HG02884 (cell line): Measurements from ENCODE around the gene ESRRG.
"Not testable (repeated sequence)": the region's sequence is repeated elsewhere in the genome, so short reads cannot be mapped to it uniquely, and the experiment has no call there.

Experiments used
- ATAC-seq: cut with Tn5 transposase; IDR thresholded peaks from one replicate; pipeline ENCODE4 v1.9.1; 2021; ENCODE audit warnings: mild to moderate bottlenecking, moderate library complexity; ENCODE audit not compliant: unreplicated experiment

The ESRRG gene

DNA sequence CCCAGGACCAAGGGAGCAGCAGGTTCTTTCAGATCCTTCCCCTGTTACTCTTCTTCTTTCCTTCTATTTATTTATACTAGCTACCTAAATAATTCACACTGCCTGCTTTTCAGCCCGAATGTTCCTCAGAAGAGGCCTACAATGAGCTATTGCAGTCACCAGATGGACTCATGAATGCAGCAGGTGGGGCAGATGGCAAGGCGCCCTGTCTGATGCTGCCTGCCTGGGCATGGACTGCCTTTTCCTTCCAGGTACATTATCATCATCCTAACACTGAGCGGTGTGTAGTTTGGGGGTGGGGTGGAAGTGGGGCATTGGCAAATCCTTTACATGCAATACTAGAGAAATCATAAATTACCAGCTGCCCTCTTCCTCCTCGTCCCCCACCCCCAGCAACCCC lies 17.6 kb downstream of the ESRRG start:
- no peak for ATAC-seq

DNA sequence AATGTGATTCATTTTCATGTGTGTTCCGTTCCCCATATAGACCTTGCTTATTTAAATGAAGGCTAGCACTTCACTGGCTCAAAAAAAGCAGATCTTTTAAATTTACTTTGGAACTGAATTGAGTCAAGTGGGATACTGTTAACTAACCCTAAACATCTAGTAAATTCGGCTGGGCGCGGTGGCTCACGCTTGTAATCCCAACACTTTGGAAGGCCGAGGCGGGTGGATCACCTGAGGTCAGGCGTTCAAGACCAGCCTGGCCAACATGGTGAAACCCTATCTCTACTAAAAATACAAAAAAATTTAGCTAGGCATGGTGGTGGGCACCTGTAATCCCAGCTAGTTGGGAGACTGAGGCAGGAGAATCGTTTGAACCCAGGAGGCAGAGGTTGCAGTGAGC lies 19.2 kb downstream of the ESRRG start:
- not testable (repeated sequence) for ATAC-seq

DNA sequence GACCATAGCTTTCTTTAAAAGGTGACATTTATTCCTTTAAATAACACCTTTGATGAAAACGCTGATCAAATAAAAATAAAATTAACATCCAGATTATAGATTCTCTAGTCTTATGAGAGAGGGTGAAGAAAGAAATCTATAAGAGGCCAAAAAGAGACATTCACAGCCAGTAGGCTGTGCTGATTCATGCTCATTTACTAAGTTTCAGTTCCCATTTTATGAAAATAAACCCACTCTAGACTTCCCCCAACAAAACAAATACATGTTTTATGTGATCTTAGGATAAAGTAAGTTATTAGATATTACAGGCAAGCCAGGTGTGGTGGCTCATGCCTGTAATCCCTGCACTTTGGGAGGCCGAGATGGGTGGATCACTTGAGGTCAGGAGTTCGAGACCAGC lies 21.1 kb downstream of the ESRRG start:
- ATAC-seq = peak; percentile 89

DNA sequence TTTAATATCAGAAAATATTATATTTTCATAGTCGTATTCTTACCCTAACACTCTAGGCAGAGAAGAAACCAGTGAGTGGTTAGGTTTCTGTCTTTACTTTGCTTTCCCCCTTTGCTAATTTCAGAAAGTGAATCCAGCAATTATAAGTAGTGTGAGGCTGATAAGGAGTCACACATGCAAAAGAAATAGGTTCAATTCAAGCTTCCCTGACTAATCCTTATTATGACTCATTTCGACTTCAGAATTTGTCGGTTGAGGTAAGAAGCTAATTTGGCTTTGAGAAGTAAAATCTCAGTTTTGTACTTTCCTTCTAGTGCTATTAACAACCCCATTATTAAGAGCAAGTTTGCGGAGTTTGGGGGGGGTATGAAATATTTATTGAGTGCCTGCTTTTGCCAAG lies 22.4 kb downstream of the ESRRG start:
- ATAC-seq = no peak

DNA sequence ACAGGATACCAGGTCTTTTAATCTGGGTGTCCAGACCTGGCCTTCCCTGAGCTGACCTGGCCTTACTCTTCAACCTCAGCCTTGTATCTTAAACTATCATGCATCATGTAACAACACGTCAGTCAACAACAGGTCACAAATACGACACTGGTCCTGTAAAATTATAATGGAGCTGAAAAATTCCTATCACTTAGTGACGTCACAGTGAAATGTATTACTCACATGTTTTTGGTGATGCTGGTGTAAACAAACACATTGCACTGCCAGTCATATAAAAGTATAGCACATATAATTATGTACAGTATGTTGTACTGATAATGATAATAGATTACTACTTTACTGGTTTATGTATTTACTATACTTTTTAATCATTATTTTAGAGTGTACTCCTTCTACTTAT lies 31.5 kb downstream of the ESRRG start:
- ATAC-seq = no peak

DNA sequence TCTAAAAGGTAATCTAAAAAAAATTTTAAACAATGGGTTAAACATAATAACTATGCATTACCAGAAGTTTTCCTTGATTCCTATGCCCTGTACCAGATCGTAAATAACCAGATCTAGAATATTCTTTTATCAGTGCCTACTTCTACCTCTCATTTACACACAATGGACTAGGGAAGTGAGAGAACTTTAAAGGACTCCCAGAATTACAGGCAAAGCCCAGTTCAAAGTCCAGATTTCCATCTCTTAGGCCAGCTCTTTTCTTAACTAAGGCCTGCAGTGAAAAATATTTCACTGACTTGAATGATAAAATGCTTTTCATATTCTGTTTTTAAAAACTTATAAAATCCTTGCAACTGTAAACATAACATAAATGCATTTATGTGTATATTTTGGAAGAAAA lies 32.6 kb downstream of the ESRRG start:
- ATAC-seq = no peak

DNA sequence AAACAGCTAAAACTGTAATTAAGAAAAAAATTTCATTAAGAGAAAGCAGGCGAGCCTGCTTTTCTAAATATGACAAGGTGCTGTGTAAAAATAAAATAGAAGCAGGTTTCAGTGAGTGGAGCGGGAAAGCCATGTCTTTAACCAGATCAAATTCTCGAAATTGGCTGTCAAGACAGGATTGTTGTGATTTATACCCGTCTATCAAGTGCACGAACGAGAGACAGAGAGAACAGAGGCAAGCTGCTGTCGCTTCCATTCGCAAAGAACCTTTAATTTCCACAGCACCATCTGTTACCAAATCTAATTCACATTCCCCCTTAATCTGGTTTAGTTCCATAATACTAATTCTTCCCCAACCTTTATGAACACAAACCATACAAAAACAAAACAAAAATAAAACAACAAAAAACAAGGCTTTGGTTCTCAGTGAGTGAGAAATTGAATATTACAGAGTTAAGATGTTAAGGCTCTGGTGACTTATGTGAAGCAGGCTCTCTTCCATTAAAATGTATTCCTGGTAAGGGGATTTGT lies 35.0 kb downstream of the ESRRG start:
- ATAC-seq = no peak

DNA sequence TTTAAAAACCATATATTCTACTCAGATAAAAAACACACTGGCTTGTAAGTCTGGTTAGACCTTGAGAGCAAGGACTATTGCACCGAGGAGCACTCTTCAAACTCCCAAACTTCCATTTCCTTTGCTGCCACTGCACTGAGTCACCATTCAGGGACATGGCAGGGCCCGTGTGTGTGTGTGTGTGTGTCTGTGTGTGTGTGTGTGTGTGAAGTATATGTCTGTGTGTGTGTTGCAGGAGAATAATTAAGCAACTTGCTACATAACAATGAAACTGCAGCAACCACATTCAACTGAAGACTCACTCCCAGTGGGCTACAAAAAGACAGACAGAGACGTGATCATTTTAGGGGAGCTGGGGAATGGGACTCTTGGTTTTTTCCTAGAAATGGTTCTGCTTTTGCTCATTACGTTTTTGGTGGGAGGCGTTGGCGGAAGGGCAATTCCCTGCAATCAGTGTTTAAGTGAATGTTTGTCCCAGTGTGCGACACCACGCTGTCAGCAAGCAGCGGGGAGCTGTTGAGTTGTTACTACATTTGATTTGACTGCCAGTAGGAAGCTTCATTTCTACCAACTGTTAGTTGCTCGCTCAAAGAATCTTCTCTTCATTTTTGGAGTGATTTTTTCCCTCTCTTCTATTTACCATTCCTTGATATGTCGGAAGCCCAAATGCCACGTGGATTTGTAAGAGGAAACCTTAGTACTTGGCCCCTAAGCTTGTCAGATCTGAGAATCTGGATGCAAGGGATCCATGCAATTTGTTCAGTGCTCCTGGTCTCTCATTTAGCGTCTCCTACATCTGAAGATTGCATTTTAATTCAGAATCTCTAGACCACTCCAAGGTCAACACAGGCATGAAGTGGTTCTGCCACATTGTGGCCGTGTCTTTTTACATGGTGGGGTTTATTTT lies 36.1 kb downstream of the ESRRG start:
- no peak for ATAC-seq

DNA sequence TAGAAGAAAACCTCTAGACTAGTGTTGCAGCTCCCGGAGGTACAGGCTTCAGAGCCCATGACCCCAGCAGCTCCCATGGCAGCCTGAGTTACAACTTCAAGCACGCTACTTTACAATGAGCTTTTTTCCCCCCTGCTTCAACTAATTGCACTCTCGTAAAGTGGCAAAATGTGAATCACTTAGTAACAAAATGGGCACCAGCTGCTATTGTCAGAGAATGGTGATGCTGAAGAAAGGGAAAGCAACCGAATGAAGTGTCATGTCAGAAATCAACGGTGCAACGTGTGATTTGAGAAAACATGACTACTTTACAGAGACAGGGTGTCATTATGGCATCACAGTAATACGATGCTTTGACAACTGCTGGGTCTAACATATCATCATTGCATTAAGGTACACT lies 40.5 kb downstream of the ESRRG start:
- no peak for ATAC-seq

DNA sequence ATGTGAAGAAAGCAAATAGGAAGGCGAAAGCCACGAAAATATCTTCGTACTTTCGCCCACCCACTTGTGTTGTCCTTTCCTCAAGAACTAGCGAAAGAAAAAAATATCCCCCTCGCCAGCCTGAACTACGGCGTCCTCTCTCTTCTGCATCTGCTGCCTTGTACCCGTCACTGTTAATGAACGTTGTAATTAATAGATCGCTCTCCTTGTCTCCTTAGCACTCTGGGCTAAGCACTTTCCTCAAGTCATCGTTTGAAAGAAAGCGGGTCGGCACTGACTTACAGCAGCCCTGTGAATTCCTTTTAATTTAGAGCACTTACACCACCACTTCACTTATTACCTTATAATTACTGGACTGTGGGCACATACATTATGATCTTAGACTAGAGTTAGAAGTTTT lies 44.1 kb downstream of the ESRRG start:
- ATAC-seq = no peak

DNA sequence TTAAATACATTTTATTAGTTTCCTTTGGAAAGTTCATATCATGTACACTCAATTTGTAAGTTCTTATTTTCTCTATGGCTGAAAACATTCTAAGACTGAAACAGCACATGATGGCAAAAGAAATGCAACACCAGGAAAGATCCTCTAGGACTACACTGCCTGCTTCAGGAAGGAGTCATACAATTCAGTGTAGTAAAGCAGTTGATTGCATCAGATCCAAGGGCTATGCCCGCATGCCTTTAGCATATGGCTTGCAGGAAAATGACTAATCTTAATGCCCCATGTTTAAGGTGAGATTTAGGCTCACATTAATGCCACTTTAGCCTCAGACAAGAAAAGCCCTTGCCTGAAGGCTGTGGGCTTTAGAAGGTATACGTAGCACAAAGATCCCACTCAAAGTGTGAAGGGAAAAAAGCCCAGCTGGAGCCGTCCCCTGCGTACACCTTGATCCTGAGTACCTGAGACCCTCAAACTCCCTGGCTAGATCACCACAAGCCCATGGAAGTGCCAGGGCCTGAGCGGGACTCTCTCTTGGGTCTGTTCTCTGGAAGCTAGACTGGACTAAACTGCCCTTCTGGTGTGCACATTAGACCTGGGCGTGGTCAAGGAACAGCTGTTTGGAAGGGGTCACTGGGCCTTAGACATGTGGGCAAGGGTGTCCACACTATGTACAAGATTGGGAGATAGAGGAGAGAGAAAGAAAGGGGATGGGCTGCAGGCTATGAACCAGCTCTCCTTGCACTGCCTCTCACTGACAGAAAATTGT lies 52.9 kb downstream of the ESRRG start:
- ATAC-seq = no peak

DNA sequence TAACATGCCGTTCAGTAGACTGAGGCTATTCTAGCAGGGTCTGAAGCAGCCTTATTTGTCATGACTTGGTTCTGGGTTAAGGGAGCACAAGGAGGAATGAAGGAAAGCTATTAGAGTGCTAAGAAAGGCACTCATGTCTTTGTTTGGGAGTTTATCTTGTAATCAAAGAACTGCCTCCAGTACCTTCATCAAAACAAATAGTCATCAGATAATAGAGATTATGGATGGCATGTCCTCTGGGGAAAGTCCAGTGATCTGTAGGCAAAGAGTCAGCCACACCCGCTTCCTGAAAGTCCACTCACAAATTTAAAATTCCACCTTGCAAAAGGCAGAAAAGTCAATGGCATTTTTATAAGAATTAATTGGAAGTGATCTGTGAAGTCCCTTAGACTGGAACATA lies 56.8 kb downstream of the ESRRG start:
- ATAC-seq = no peak

DNA sequence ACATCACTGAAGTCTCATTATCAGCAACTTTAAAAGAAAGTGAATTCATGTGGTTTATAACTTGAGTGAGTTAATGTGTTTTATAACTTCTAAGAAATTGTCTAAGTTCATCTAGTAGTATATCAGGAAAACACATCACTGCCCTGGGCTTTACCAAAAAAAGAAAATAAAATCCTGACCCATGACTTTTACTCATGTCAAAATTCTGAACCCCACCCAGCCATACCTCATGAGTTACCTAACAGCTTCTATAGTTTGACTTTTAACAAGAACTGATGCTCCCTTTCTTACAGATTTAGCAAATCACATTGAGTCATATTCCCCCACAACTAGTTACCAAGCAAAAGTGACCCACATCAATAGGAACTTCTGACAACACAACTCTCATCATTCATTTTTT lies 57.4 kb downstream of the ESRRG start:
- no peak for ATAC-seq

DNA sequence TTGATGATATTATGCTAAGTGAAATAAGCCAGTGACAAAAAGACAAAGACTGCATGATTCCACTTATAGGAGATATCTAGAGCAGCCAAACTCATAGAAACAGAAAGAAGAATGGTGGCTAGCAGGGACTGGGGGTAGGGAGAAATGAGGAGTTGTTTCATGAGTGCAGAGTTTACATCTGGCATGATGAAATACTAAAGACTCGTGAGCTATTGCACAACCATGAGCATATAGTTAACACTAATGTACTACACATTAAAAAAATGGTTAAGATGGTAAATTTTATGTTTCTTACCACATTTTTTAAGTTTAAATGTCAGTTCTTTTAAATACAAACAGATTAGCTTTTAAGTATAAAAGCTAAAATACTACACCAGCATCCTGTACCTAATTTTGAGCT lies 57.8 kb downstream of the ESRRG start:
- no peak for ATAC-seq

DNA sequence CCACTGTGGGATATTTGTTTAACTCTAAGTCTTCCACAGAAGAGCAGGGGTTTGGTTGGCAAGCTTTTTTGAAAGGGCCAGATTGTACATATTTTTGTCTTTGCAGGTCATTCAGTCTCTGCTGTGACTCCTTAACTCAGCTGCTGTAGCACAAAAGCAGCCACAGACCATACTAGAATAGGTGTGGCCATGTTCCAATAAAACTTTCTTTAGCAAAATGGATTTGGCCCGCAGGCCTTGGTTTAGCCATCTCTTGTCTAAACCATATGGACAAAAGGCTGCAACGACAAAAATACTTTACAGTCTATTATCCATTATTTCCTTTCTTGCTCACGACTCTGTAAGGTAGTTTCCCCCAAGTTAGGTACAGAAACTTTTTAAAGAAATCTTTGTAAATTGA lies 60.5 kb downstream of the ESRRG start:
- no peak for ATAC-seq

DNA sequence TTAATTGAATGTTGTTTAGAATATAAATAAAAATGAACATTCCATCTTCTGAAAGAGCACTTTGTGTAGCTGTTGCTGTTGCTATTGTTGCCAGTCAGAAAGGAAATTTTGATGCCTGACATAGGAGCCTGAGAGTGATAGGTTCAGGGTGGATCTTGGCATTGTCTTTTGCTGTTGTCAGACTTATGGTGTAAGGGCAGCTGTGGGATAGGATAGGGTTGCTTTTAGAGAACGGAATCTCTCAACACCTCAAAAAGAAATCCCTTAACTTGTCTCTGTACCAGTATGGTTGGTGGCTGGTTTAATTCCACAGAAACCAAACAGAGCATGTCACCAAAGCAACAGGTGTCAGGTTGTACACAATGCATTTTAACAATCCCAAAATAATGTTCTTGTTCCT lies 62.7 kb downstream of the ESRRG start:
- no peak for ATAC-seq

DNA sequence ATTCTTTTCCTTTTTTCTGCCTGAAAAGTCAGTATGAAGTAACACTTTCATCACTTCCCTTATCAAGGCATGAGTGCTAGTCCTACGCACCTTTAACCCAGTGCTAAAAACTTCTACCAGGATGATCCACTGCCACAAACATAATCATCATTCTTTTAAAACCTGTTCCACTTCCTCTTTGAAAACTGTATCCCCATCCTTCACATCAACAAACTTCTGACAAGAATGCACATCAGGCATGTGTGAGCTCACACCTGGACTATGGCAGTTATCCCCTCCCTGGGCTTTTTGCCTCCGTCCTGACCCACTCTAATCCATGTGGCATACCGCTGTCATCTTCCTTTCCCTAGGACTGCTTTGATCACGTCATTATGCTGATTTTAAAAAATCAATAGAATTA lies 70.2 kb downstream of the ESRRG start:
- no peak for ATAC-seq

DNA sequence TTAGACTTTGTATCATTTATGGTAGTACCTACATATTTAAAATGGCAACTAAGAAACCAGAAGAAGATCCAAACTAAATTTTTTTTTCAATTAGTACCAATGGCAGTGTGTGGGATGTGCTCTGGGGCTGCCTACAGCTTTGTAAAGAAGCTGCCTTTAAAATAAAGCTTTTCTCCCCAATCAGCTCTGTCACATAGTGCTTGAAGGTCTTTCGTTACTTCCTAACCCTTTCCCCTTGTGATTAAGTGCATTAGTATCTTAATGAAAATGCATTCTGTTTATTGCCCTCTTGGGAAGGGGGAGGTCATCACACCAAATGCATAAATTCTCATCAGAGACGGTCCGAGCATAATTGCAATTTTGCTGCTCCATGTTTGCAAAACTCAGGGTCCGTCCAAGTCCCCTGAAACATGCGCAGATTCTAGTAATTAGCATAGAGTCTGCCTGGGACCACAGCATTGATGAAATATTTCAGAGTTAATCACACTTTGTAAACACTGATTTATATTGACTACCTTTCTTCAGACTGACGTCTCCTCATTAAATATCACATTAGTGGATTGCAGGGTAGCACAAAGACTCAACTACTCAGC lies 71.3 kb downstream of the ESRRG start:
- no peak for ATAC-seq

DNA sequence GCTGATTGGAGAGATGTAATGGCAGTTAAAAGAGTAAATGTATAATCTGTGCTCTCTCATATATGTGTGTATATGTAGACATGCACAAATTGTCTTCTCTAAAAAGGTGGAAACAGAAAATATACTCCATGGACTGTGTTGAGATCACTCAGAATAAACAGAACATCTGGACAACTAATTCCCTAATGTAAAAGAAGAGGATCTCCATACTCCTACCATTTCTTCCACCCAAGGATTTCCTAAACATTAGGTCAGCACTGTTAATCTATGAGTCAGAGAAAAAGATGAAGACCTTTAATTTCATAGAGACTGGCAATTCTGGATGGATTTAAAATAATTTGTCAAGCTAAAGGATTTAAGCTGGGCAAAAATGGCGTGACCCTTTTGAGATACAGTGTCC lies 80.1 kb downstream of the ESRRG start:
- ATAC-seq = no peak

DNA sequence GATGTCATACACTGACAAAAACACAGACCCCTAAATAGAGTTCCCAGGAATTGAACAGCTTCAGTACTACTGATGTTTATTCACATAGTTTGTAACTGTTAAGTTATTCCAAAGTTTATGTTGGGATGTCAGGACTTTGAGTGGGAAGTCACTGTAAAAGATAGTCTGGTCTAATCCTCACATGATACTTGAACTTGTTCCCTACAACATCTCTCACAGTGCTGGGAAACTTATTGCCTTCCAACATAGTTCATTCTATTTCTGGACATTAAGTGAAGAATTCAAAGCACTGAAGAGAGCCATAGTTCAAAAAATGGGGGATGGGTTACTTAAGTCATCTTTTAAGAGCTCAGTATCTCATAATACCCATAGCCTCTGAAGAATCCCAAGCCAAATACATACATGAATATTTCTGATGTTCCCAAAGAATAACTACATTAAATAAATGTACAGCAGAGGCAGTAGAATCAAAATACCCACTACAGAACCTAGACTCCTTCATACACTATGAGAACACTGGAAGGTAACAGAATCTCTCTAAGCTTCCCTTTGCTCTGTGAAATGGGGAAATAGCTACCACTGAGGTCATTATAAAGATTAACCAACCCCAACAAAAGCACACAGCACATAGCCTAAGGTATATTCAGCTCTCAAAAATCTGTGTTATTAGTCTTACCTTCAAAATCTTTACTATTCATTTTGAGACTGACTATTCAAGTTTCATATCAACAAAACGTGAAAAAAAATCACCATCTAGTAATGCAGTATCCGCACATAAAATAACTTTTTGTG lies 81.4 kb downstream of the ESRRG start:
- no peak for ATAC-seq

DNA sequence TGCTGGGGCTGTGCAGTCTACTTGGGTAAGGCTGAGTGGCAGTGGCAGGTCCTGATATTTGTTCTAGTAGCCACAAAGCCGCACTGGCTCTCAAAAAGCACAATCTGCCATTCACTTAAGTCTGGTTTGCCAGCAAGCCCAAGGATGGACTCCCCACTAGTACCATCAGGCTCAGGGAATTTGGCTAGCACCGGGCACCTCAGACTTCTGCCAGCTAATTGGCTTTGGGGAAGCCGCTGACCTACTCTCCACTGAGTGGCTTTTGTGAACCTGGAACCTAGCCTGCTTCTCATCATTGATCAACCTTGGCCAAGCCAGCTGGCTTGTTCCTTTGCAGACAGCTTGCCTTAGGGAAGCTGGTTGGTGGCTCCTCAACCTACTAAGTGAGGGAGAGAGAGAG lies 83.1 kb downstream of the ESRRG start:
- no peak for ATAC-seq
